Upper lobe of left lung (tissue), 4 donors: ENCODE data around the gene SLC6A3.

ENCODE experiments used
- CTCF ChIP-seq, 6 experiments: fragments of 450-650 bp in 4 of 6; fragments of 200-600 bp in 2 of 6; sonication (generic) in 2 of 6; IDR thresholded peaks; one replicate each; pipeline ENCODE4 v1.5.1; 2016 to 2019; ENCODE audit warnings: antibody characterized with exemption in 6 of 6
- EP300 ChIP-seq, 4 donors: sonication (generic); formaldehyde crosslinking; IDR thresholded peaks; one replicate each; pipeline ENCODE4 v1.5.1; 2017; ENCODE audit warnings: antibody characterized with exemption in 4 of 4, control low read depth in 2 of 4
- POLR2A ChIP-seq, 4 donors: fragments of 450-650 bp; IDR thresholded peaks; one replicate each; pipeline ENCODE4 v1.5.1; 2016 to 2017; ENCODE audit warnings: antibody characterized with exemption in 4 of 4, mild to moderate bottlenecking in 2 of 4
- POLR2AphosphoS5 ChIP-seq, 2 donors: sonication (generic); formaldehyde crosslinking; IDR thresholded peaks; one replicate each; pipeline ENCODE4 v1.5.1; 2017; ENCODE audit warnings: antibody characterized with exemption in 2 of 2

- no peak for TF ChIP-seq POLR2A (IDR thresholded peaks at IDR 0.05)
- TF ChIP-seq CTCF (IDR thresholded peaks at IDR 0.05) = no peak
- no peak for TF ChIP-seq POLR2AphosphoS5 (IDR thresholded peaks at IDR 0.05)
- no peak for TF ChIP-seq EP300 (IDR thresholded peaks at IDR 0.05)
These were observed 40.4 kb upstream of the SLC6A3 start for GRCh38 chr5:1485579-1486118.
